Measurements from ENCODE around the gene ACKR2.
A peak's percentile ranks its signal among the peaks of the same experiment; 100 is the strongest.

Gene ACKR2

DNA sequence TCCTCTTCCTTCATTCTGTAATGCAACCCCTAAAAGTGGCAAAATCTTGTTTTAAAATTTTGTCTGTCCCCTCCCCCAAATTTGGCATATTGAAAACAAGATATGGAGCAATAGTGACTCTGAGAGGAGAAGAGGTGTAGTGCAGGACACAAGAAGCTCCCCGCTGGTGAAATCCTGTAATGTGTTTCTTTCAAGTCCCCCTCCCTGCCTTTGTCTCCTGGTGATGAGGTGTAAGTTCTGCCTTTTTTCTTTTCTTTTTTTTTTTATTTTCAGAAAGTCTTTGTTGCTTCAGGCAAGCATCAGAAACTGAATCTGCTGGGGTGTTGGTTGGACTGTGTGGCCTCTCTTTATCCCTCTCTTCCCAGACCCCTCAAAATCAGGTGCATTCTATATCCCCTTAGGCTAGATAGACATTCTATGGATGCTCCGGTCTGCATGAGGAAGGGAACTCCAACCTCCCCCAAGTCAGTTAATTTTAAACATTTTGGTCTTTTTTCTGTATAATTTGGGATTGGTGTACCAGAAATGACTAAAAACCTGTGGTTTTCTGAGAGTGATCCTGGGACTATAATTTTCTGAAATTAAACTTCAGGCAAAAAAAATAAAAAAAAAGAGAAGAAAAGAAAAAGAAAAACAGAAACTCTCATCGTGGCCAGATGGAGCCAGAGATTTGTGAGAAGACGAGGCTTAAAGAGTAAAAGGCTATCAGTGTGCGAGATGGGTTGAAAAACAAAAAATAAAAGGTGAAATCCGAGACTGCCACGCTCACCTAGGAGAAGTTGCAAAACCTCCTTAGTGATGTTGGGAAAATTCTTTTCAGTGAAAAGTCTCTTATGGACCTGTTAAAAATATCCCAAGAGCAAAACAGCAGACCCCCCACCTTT is 21.4 kb downstream of the ACKR2 start:
- no peaks in the 10 kb centered on the region for H3K27me3 ChIP-seq (ENCODE audit: control insufficient read depth, insufficient read depth, low read length)
- H3K4me3 ChIP-seq (ENCODE audit: low read depth, low read length) = peak overlapping the region; percentile 32
- H3K27ac ChIP-seq (ENCODE audit: low read depth, low read length) = no peak overlapping the region
- H3K9ac ChIP-seq (ENCODE audit: low read depth, low read length) = peak overlapping the region; percentile 41; the same call in 1 of the 2 replicates
- H3K4me1 ChIP-seq (ENCODE audit: control insufficient read depth, insufficient read depth, low read length) = peaks cover 12% of the 10 kb centered on the region
- no peaks in the 10 kb centered on the region for H3K9me3 ChIP-seq (ENCODE audit: control insufficient read depth, insufficient read depth, low read length)
- H3K36me3 ChIP-seq (ENCODE audit: control insufficient read depth, insufficient read depth, low read length) = no peaks in the 10 kb centered on the region

DNA sequence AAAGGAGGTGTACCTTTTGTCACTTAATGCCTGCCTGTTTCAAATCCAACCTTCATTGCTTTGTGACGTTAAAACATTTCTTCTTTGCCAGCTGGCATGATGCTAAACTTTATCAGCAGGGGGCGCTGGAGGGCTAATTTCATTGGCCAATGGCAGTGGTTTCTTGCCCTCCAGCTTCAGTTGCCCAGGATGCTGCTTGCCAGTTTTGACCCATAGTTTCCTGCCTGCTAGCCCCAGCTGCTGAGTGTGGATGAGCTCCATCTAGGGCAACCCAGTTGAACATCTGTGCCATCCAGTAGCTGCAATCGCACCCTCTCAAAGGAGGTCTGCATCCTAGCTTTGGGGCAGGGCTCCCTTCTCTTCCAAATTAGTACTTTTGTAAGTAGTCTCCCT is 22.1 kb downstream of the ACKR2 start:
- Histone ChIP-seq H3K9ac (ENCODE audit: low read depth, low read length) (peak overlapping the region; percentile 41; the same call in 1 of the 2 replicates), H3K4me3 (ENCODE audit: low read depth, low read length) (peak overlapping the region; percentile 32), H3K27ac (ENCODE audit: low read depth, low read length) (no peak overlapping the region), H3K4me1 (ENCODE audit: control insufficient read depth, insufficient read depth, low read length) (peaks cover 12% of the 10 kb centered on the region), H3K27me3 (ENCODE audit: control insufficient read depth, insufficient read depth, low read length) (no peaks in the 10 kb centered on the region), H3K36me3 (ENCODE audit: control insufficient read depth, insufficient read depth, low read length) (no peaks in the 10 kb centered on the region), H3K9me3 (ENCODE audit: control insufficient read depth, insufficient read depth, low read length) (no peaks in the 10 kb centered on the region)

DNA sequence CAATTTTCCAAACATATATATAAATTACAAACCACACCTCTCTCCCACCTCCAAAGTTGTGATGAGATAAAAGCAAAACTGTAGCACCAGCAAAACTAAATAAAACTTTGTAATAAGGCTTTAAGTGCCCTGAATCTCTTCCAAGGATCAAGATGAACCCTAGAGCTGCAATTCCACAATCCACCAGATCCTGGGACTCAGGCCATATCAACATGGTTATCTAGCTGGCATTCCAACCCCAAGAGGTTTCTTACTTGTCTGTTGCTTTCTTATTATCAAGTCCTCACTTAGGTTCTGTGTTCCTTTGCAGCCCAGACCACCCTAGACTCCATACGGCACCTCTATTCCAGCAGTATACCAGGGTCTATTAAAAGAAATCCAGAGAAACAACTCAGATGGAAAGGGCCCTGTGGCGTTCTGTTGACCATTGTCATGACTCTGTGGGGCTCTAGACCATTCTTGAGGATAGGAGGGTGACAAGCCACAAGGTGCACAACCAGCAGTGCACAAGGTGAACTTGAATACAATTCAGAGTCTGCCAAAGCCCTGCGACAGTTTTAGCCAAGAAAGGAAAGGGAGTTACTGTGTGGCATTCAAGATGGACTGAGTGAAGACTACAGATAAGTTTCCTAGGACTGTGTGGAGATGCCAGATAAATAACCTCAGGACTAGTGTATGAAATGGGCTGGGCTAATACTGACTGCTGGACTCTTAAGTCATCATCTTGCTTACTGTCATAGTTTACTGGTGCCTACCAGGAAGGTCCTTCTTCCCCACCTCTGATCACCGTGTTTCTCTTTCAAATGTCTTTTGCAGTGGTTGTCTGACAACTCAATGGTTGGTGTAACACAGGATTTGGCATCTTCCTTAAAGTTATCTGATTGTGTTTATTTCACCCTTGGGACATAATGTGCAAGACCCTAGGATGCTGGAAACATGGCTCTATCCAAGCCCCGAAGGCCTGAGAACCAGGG is 27.2 kb downstream of the ACKR2 start:
- no peak overlapping the region for H3K9ac ChIP-seq (ENCODE audit: low read depth, low read length)
- H3K9me3 ChIP-seq (ENCODE audit: control insufficient read depth, insufficient read depth, low read length) = no peaks in the 10 kb centered on the region
- no peaks in the 10 kb centered on the region for H3K27me3 ChIP-seq (ENCODE audit: control insufficient read depth, insufficient read depth, low read length)
- no peak overlapping the region for H3K27ac ChIP-seq (ENCODE audit: low read depth, low read length)
- no peaks in the 10 kb centered on the region for H3K36me3 ChIP-seq (ENCODE audit: control insufficient read depth, insufficient read depth, low read length)
- 0 out of 2 replicates have a peak, but pooled peaks cover 3% of the 10 kb centered on the region for H3K4me1 ChIP-seq (ENCODE audit: control insufficient read depth, insufficient read depth, low read length)
- H3K4me3 ChIP-seq (ENCODE audit: low read depth, low read length) = no peak overlapping the region

DNA sequence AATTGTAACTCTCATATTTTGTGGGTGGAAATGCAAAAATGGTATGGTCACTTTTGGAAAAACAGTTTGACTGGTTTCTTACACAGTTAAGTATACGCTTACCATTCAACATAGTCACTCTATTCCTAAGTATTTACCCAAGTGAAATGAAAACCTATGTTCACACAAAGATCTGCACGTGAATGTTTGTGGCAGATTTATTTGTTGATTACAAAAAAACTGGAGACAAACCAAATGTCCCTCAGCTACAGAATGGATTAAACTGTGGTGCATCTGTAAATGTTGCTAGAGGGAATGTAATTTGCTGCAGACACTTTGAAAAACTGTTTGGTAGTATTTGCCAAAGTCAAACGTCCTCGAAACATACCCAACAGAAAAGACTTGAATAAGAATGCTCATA is 29.3 kb downstream of the ACKR2 start:
- Histone ChIP-seq H3K9ac (ENCODE audit: low read depth, low read length) (no peak overlapping the region), H3K27ac (ENCODE audit: low read depth, low read length) (no peak overlapping the region), H3K36me3 (ENCODE audit: control insufficient read depth, insufficient read depth, low read length) (no peaks in the 10 kb centered on the region)

DNA sequence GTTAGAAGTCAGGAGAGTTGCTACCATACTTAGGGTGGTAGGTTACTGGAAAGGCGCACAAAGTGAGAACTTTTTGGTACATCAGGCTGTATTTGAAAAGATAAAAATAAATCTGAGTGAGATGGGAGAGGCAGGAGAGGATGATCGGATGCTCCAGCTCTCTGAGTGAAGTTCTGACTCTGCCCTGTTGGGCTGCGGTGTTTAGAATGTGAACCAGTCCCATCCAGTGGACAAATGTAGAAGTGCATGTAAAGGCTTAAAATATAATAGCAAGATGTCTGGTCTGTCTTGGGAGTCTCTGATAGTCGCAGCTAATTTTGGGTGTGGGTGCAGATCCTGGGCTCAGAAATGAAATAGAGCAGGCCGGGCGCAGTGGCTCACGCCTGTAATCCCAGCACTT is 30.4 kb downstream of the ACKR2 start:
- Histone ChIP-seq H3K36me3 (ENCODE audit: control insufficient read depth, insufficient read depth, low read length) (no peaks in the 10 kb centered on the region), H3K4me1 (ENCODE audit: control insufficient read depth, insufficient read depth, low read length) (peaks cover 6% of the 10 kb centered on the region), H3K27me3 (ENCODE audit: control insufficient read depth, insufficient read depth, low read length) (no peaks in the 10 kb centered on the region), H3K9me3 (ENCODE audit: control insufficient read depth, insufficient read depth, low read length) (no peaks in the 10 kb centered on the region), H3K9ac (ENCODE audit: low read depth, low read length) (no peak overlapping the region), H3K27ac (ENCODE audit: low read depth, low read length) (no peak overlapping the region), H3K4me3 (ENCODE audit: low read depth, low read length) (no peak overlapping the region)

More for the DNA sequence above, 29.3 kb downstream of the ACKR2 start:
- no peaks in the 10 kb centered on the region for H3K27me3 ChIP-seq (ENCODE audit: control insufficient read depth, insufficient read depth, low read length)
- H3K9me3 ChIP-seq (ENCODE audit: control insufficient read depth, insufficient read depth, low read length) = no peaks in the 10 kb centered on the region
- no peaks in the 10 kb centered on the region for H3K4me1 ChIP-seq (ENCODE audit: control insufficient read depth, insufficient read depth, low read length)
- no peak overlapping the region for H3K4me3 ChIP-seq (ENCODE audit: low read depth, low read length)

DNA sequence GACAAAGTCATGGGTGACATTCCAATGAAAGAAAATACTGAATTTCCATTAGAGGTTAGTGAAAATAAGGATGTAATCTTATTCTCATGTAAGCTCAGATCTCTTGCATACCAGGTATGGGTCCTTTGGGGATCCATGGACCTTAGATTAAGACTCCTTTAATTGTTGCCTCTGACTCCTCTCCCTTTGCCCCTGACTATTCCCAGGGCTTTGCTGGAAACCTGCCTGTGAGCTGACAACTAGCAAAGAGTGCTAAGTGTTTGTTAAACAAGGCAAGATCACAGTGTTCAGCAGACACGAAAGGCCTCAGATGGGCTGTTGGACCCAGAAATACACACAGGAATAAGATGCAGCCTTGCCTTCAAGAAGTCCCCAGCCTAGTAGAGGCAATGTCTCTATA is 32.1 kb downstream of the ACKR2 start:
- H3K9me3 ChIP-seq (ENCODE audit: control insufficient read depth, insufficient read depth, low read length) = no peaks in the 10 kb centered on the region
- H3K36me3 ChIP-seq (ENCODE audit: control insufficient read depth, insufficient read depth, low read length) = no peaks in the 10 kb centered on the region
- H3K27me3 ChIP-seq (ENCODE audit: control insufficient read depth, insufficient read depth, low read length) = no peaks in the 10 kb centered on the region
- H3K4me1 ChIP-seq (ENCODE audit: control insufficient read depth, insufficient read depth, low read length) = peaks cover 6% of the 10 kb centered on the region
- H3K9ac ChIP-seq (ENCODE audit: low read depth, low read length) = no peak overlapping the region
- no peak overlapping the region for H3K27ac ChIP-seq (ENCODE audit: low read depth, low read length)
- H3K4me3 ChIP-seq (ENCODE audit: low read depth, low read length) = no peak overlapping the region

DNA sequence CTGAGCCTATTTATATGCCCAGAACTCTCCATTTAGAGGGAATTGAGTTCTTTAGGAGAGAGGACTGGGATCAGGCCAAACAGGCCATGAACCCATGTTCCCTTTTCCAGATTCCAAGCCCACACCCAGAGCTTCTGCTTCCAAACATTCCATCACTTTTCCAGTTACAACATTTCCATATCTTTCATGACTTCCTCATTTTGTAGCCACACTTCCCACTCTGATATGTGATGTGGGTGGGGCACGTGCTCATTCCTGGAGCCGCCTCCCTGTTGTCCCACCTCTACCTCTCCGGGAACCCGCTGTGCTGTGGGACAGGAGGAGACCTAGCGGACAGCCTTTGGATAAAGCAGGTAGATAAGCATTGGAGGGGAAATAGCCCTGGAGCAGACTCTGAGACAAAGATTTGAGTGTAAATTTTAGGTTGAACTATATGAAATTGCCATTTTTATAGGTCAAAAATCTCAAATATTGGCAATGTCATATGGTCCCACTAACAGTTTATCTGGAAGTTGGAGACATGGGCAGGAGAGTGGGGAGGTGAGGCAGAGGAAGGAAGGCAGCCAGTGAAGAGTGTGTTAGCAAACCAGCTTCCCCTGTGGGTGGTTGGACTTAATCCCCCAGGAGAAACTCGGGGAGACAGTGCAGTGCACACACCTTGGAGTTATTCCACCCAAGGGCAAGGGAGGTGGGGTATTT is 34.6 kb downstream of the ACKR2 start:
- Histone ChIP-seq H3K27me3 (ENCODE audit: control insufficient read depth, insufficient read depth, low read length) (no peaks in the 10 kb centered on the region), H3K4me3 (ENCODE audit: low read depth, low read length) (no peak overlapping the region), H3K9me3 (ENCODE audit: control insufficient read depth, insufficient read depth, low read length) (no peaks in the 10 kb centered on the region), H3K4me1 (ENCODE audit: control insufficient read depth, insufficient read depth, low read length) (peaks cover 6% of the 10 kb centered on the region), H3K27ac (ENCODE audit: low read depth, low read length) (no peak overlapping the region), H3K36me3 (ENCODE audit: control insufficient read depth, insufficient read depth, low read length) (no peaks in the 10 kb centered on the region), H3K9ac (ENCODE audit: low read depth, low read length) (no peak overlapping the region)

DNA sequence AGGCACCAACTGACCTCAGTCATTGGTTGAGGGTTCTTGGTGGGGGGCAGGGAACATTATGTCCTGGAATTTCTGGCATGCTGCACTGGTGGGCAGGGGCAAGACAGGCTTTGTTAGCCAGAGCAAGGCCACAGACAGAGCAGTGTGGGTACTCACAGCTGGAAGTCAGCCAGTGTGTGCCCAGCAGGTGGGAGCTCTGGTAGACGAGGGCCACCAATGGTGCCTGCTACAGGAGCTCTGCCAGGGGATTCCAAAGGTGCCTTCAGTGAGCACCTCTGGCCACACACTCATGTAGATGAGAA is 35.1 kb downstream of the ACKR2 start:
- no peak overlapping the region for H3K27ac ChIP-seq (ENCODE audit: low read depth, low read length)

DNA sequence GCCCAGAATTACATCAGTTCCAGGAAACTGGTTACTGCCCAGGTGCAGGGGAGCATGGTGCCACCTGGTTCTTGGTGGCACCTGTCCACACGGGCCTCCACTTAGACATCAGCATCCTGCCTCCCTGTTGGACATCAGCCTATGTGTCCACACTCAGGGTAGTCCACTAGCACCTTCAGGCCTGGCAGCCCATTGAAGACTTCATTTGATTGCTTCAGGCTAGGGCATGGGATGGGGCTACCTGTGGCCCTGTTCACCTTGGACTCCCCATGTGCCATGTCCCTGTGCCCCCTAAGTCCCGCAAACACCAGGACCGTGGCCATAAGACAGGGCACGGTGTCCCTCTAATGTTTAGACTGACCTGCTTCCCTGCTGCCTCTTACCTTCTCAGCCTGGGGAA is 35.6 kb downstream of the ACKR2 start:
- Histone ChIP-seq H3K36me3 (ENCODE audit: control insufficient read depth, insufficient read depth, low read length) (no peaks in the 10 kb centered on the region), H3K27me3 (ENCODE audit: control insufficient read depth, insufficient read depth, low read length) (no peaks in the 10 kb centered on the region), H3K4me1 (ENCODE audit: control insufficient read depth, insufficient read depth, low read length) (peaks cover 6% of the 10 kb centered on the region), H3K4me3 (ENCODE audit: low read depth, low read length) (no peak overlapping the region), H3K9ac (ENCODE audit: low read depth, low read length) (no peak overlapping the region), H3K27ac (ENCODE audit: low read depth, low read length) (no peak overlapping the region), H3K9me3 (ENCODE audit: control insufficient read depth, insufficient read depth, low read length) (no peaks in the 10 kb centered on the region)

More for the DNA sequence above, 35.1 kb downstream of the ACKR2 start:
- H3K9me3 ChIP-seq (ENCODE audit: control insufficient read depth, insufficient read depth, low read length) = no peaks in the 10 kb centered on the region
- no peaks in the 10 kb centered on the region for H3K36me3 ChIP-seq (ENCODE audit: control insufficient read depth, insufficient read depth, low read length)
- peaks cover 6% of the 10 kb centered on the region for H3K4me1 ChIP-seq (ENCODE audit: control insufficient read depth, insufficient read depth, low read length)
- H3K4me3 ChIP-seq (ENCODE audit: low read depth, low read length) = no peak overlapping the region
- no peak overlapping the region for H3K9ac ChIP-seq (ENCODE audit: low read depth, low read length)
- H3K27me3 ChIP-seq (ENCODE audit: control insufficient read depth, insufficient read depth, low read length) = no peaks in the 10 kb centered on the region

DNA sequence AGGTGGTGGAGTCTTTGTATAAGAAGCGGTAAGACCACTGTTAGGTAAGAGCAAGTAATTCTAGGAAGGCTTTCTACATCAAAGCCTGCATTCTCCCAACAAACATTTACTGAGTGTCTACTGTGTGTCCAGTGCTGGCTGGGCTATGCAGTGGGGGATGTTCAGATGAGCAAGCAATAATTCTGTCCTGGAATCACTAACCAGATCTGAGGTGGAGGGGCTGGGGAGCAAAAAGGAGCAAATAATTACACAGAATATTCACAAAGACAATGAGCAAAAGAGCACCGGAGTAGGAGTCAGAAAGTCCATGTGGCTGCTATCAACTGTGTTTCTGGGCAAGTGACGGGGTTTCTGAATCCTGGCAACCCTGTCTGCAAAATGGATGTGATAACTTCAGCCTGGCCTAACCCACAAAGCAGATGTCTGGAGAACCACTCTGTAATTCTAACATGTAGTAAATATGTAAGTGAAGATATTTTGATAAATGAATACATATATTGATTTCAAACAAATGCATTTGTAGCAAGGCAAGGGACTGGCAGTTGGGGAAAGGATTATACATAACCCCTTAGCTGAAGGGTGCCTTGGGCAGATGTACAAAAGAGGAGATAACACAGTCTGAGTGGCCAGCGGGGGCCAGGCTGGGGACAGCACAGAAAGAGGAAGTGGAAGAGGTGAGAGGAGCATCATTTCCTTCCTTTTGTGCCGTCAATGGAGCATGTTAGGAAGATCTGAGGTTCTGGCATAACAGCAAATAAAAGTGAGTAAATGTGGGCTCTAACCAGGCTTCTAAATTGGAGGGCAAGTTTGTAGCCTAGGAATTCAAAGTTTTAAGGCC is 37.7 kb downstream of the ACKR2 start:
- Histone ChIP-seq H3K36me3 (ENCODE audit: control insufficient read depth, insufficient read depth, low read length) (no peaks in the 10 kb centered on the region), H3K9ac (ENCODE audit: low read depth, low read length) (no peak overlapping the region), H3K27ac (ENCODE audit: low read depth, low read length) (no peak overlapping the region), H3K4me3 (ENCODE audit: low read depth, low read length) (no peak overlapping the region), H3K4me1 (ENCODE audit: control insufficient read depth, insufficient read depth, low read length) (peaks cover 6% of the 10 kb centered on the region), H3K27me3 (ENCODE audit: control insufficient read depth, insufficient read depth, low read length) (no peaks in the 10 kb centered on the region), H3K9me3 (ENCODE audit: control insufficient read depth, insufficient read depth, low read length) (no peaks in the 10 kb centered on the region)
